GM18499 (cell line): Measurements from ENCODE around the gene ANKRD9.
A peak's percentile ranks its signal among the peaks of the same experiment; 100 is the strongest.
"Not testable (repeated sequence)": the region's sequence is repeated elsewhere in the genome, so short reads cannot be mapped to it uniquely, and the experiment has no call there.

Source experiments
- ATAC-seq: cut with Tn5 transposase; IDR thresholded peaks from one replicate; pipeline ENCODE4 v1.9.1; 2021; ENCODE audit warnings: moderate number of reproducible peaks; ENCODE audit not compliant: insufficient read depth, unreplicated experiment

Gene ANKRD9

DNA sequence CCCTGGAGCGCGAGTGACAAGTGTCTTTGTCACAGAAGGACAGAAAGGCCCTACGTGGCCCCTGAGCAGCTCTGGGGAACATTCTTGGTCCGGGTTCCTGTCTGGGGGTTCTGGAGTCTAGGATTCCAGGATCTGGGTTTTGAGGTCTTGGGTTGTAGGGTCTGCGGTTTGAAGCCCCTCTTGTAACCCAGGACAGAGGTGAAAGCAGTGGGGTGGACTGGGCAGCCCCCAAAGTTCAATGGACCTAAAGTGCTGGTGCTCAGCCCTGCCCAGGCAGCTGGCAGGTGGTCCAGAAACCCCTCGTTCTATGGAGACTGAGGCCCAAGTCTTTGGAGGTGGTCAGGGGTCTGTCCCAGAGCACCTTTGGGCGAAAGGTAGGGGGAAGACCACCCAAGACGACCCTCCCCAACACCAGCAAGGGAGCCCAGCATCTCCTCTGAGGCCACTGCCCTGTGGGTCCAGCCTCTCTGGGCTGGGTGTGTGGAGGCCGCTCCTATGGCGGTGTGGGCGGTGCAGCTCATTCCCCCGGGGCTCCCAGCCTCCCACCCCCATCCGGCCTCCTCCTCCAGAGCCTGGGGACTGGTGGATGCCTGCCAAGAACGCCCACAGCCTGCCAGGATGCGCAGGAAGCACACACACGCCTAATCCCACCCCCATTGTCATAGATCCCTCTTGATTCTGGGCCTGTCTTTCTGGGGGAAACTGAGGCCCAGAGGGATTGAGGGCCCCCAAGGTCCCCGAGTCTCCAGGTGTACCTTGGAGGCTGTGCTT, 30.2 kb upstream of the ANKRD9 start:
- no peak for ATAC-seq

DNA sequence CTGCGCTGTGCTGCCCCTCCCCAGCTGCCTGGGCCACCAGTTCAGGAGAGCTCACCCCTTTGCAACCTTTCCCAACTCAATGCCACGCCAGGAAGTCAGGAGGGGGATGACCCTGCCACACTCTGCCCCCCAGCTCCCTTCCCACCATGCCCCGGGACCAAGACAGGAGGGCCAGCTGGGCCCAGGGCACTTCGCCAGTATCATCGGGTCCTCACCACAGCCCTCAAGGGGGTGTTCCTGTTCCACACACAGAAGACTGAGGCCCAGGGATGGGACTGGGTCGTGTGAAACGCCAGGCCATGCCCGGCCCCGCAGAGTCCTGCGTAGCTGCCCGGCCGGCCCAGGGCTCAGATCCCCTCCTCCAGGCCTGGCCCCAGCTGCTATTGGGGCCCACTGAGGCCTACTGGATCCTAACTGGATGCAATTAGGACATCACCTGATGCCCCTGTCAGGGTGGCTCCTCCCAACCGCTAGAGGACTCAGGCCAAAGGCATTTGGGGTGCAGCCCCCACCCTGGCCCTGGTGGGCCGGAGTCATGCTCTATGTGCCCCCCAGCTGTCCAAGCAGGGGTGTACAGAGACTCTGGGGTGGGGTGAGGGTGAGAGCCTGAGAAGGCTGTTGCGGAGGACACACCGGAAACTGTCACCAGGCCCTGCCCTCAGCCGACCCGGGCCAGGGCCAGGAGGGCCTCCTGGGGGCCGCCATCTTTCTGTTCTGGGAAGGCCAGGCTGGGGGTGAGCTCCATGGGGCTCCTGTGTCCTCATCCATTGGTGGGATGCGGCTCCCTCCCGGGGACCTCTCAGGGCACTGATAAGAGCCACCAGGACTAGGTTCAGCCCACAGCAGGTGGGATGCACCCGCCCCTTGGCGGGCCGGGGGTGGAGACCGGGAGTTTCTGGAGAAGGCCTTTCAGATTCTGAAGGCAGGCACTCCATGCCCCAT, 29.3 kb upstream of the ANKRD9 start:
- ATAC-seq: no peak

DNA sequence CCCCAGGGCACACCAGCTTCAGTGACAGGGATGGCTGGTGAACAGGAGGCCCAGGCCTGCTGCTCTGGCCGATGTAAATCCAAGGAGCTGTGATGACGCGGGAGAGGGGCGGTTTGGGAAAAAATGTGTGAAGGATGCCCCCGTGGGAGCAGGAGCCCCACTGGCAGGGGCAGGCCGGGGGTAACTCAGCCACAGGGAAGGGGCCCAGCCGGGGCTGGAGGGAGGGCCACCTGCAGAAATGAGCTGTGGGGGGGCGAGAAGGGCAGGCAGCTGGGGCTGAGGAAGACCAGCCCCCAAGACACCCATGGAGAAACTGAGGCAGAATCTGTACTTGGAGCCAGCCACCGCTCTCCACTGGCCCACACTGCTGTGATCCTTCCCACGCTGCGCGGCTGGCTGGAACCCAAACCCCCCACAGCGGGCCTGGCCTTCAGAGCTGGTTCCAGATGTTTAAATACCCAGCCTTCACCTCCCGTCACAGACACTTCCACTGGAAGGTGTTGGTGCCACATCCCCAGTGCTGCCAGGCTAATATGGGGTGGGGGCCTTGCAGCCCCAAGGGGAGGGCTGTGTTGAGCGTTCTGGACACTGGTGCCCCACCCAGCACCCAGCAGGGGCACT, 28.5 kb upstream of the ANKRD9 start:
- ATAC-seq: no peak

DNA sequence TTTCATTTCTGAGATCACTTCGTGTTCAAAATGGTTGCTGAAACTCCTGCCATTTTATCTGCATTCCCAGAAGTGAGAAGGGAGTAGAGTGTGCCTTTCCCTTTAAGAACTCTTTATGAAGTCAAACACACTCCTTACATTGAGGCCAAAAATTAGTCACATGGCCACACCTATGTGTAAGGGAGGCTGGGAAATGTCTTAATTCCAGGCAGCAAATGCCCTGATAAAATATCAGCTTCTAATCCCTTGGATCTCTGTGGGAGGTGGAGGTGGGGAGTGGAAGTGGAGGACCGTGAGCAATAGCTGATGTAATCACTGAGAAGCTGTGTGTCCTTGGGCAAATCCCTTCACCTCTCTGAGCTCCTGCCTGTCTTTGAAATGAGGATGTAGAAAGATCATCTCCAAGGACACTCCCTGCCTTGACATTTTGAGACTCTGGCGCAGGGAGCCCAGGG, 22.7 kb upstream of the ANKRD9 start:
- no peak for ATAC-seq

DNA sequence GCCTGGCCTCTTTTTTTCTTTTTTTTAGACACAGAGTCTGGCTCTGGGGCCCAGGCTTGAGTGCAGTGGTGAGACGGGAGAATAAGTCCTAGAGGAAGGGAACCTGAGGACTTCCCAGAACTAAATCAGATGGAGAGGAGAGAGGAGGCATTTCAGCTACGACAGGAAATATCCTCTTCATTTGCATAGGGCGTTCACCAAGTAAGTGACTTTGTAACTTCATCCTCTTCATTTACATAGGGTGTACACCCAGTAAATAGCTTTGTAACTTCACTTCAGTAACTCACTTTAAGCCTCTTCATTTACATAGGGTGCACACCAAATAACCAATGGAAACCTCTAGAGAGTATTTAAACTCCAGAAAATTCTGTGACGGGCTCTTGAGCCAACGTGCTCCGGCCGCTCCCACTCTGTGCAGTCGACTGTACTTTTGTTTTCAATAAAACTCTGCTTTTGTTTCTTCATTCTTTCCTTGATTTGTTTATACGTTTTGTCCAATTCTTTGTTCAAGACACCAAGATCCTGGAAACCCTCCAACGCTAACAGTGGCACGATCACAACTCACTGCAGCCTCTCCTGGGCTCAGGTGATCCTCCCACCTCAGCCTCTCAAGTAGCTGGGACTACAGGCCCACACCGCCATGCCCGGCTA, 21.4 kb upstream of the ANKRD9 start:
- ATAC-seq: no peak

DNA sequence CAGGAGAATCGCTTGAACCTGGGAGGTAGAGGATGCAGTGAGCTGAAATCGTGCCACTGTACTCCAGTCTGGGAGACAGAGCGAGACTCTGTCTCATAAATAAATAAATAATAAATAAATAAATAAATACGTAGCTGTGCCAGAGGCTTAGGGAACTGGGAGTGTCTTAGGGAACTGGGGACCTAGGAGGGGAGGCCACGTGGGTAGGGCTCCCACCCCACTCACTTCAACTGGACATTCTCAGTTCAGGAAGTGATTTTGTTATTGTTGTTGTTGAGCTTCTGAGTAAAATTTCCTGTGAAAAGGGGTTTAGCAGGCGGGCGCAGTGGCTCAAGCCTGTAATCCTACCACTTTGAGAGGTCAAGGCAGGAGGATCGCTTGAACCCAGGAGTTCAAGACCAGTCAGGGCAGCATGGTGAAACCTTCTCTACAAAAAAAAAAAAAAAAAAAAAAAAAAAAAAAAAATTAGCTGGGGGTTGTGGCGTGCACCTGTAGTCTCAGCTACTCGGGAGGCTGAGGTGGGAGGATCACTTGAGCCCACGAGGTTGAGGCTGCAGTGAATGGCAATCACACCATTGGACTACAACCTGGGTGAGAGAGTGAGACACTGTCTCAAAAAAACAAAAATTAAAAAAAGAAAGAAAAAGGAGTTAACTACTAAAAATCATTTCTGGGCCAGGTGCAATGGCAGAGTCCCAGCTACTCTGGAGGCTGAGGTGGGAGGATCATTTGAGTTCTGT, 19.0 kb upstream of the ANKRD9 start:
- no peak for ATAC-seq

DNA sequence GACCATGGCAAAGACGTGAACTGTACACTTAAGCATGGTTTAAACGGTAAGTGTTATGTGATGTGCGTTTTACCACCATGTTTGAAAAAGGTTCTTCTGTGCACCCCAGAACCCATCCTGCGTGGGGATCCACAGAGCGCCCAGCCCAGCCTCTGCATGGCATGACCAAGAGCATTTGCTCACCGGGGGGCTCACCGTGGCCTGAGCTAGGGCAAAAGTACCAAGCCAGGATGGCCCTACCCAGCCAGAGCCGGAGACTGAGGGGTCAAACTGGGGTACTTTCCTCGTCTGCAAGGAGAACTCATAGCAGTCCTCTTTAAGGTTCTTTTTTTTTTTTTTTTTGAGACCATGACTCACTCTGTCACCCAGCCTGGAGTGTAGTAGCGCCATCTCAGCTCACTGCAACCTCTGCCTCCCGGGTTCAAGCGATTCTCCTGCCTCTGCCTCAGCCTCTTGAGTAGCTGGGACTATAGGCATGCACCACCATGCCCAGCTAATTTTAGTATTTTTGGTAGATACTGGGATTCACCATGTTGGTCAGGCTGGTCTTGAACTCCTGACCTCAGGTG, 16.4 kb upstream of the ANKRD9 start:
- no peak for ATAC-seq

DNA sequence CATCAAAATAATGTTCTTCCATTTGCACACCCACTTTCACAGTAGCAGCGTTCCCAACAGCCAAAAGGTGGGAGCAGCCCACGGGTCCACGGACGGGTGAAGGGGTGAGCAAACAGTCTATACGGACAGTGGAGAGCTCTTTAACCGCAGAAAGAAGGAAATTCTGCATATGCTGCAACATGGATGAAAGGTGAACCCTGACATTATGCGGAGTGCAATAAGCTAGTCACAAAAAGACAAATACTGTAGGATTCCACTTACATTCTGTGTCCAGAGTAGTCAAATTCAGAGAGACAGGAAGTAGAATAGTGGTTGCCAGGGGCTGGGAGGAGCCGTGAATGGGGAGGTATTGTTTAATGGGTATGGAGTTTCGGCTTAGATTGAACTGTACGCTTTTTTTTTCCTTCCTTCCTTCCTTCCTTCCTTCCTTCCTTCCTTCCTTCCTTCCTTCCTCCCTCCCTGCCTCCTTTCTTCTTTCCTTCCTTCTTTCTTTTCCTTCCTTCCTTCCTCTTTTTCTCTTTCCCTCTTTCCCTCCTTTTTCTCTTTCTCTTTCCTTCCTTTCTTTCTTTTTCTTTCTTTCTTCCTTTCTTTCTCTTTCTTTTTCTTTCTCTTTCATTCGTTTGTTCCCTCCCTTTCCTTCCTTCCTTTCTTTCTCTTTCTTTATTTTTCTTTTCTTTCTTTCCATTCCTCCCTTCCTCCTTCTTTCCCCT, 15.8 kb upstream of the ANKRD9 start:
- no peak for ATAC-seq

DNA sequence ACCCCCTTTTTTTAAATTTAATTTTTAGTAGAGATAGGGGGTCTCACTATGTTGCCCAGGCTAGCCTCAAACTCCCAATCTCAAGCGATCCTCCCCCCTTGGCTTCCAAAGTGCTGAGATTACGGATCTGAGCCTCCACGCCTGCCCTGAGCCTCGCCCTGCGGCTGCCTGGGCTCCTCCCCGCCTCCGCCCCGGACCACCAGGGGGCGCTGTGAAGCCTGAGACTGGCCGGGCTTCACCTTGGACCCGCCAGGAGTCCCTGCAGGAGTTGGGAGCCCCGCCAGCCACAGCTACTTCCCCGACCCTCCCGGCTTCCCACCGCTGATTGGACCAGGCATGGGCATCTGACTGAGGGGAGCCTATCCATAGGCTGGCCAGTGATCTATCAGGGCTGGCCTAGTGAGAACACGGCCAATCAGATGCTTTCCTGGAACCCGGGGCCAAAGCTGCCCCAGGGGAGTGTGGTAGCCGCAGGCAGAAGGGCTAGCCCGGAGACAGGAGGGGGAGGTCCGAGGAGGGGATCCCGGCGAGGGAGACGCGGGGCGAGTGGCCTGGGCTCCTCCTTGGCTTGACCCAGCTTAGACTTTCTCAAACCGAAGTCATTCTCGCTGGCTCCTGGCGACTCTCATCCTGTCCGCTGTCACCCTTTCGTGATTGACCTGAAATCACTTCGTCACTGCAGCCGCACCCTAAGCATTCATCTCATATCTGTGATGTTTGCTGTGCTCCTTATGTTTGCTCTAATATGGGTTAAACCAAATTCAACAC, 15.1 kb upstream of the ANKRD9 start:
- ATAC-seq: peak; percentile 82

DNA sequence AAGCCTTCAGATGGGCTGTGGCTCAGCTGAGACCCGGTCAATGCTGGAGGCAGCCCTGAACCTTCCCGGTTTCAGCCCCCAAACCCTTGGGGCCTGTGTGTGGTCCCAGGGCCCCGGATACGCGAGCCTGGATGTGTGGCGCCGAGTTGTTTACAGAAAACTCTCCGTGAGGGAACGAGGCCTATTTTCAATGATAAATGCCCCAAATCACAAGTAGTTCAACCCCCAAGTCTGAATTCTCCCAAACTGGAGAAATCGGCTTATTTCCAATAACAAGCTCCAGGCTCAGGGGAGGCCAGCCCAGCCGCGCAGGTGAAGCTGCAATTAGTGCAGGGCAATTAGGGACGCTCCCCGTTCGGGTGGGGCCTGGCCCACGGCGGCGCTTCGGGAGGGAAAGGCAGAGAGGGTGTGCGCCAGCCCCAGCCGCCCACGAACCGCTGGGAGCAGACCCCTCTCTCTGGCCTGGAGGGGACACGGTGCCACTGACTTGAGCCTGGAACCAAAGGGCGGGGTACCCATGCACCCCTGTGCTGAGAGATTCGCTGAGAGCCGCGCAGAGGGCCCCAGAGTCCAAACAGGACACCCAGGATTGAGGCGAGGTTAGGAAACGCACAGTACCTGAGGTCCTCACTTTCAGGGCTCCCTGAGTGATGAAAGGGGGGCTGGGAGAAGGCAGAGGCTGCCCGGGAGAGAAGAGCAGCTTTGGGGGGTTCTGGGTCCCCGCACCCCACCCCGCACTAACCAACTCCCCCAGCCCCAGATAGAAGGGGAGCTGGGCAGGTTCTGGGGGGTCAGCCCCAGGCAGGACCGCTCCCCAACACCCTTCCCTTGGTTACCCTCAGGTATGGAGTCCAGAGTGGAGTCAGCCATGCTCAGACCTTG, 14.2 kb upstream of the ANKRD9 start:
- no peak for ATAC-seq

DNA sequence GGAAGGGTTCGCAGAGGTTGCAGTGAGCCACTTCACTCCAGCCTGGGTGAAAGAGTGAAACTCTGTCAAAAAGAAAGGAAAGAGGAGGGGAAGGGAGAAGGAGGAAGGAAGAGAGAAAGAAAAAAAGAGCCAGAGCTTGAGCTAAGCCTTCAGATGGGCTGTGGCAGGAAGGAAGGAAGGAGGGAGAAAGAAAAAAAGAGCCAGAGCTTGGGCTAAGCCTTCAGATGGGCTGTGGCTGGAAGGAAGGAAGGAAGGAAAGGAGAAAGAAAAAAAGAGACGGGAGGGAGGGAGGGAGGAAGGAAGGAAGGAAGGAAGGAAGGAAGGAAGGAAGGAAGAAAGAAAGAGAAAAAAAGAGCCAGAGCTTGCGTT, 13.6 kb upstream of the ANKRD9 start:
- no peak for ATAC-seq

DNA sequence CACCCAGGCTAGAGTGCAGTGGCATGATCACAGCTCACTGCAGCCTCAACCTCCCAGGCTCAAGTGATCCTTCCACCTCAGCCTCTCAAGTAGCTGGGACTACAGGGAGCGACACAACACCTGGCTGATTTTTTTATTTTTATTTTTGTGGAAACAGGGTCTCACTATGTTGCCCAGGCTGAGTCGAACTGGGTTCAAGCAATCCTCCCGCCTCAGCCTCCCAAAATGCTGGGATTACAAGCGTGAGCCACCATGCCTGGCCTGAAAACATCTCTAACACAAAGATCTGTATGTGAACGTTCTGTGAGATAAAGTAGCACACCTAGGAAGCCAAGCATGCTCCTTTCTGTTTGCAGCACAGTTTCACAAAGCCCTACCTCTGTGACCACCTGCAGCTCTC, 10.1 kb upstream of the ANKRD9 start:
- ATAC-seq: not testable (repeated sequence)

DNA sequence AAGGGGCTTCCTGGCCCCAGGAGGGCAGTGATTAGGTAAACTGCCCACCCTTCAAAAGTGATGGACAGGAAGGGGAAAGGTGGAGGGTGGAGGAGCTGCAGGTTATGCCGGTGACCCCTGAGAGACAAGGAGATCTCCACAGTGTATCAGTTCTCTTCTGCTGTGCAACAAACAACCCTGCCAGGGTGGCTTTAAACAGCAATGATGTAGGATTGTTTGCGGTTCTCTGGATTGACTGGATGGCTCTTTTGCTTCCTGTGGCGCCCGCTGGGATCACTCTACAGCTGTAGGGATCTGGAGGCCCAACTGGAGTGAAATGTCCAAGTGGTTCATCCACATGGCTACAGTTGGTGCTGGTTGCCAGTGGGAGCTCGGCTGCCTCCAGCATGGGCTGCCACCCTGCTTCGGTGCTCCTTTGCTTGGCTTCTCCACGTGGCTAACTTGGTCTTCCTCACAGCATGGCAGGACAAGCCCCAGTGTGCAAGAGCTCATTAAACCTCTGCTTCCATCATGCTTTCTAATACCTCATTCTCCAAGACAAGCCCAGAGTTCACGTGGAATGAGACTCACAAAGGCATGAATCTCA, 8.6 kb upstream of the ANKRD9 start:
- no peak for ATAC-seq

DNA sequence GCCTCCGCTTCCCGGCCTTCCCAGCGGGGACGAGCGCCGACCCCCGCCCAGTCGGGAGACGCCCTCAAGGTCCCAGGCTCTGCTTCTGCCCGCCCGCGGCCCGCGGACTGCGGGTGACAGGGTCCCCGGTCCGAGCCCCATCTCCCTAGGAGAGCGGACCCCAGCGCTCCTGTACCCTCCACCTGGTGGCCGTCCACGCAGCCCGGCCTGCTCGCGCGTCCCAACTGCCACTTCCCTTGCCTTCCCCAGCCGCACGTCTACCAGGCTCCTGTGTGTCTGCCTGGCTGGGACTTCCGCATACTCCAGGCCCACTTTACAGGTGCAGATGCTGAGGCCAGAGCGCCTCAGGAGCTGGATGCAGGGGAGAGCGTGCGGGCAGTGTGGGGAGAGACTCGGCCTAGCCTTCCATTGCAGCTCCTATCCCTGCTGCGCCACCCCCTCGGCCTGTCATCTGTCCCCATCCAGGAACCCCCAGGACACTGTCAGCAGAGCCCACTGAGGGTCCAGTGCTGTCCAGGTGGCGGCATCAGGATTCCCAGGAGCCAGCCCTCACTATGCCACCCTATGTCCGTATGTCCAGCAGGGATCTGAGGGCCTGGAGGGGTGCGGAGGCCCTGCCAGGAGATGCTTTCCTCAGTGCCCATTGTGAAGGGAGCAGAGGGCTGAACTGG, 8.0 kb upstream of the ANKRD9 start:
- ATAC-seq: no peak

DNA sequence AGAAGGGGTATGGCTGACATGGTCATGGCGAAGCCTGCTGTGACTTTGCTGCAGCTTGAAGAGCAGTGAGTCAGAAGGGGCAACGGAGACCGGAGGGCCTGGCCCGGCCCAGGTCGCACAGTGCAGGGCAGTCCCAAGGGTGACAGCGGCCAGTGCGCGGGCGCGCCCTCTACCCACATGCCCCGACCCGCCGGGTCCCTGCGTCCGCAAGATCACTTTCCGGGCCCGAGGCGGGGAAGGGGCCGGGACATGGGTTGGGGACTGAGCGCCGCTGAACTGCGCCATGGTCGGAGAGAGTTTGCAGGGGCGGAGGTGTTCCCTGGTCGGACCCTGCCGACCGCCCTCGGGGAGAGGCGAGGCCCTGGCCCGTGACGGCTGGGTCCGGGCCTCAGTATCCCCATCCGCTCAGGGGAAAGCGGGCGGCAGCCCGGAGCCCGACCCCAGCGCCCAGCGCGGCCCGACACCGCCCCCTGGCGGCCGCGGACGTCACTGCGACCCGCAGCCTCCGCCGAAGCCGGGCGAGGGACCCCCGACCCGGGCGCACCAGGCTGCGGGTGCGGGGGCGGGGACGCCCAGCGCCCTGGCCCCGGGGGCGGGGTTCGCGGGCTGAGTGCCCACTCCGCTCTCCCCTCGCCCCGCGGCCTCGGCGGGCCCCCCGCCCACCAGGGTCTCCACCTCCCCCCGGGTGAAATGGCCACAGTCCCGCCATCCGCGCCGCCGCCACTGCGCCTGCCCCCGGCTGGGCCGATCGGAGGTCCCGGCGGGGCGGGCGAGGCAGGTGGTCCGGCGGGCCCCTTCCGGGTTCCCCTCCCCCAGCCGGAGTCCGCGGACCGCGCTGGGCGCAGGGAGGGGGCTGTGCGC, 7.2 kb upstream of the ANKRD9 start:
- ATAC-seq: no peak
